DMS53 (cell line): ENCODE data around the gene GPR84.
A peak's percentile ranks its signal among the peaks of the same experiment; 100 is the strongest.

Experiments
- DNase-seq: peaks from one replicate; lab custom pipeline; 2025; lab: John Stamatoyannopoulos, UW

Gene GPR84

DNA sequence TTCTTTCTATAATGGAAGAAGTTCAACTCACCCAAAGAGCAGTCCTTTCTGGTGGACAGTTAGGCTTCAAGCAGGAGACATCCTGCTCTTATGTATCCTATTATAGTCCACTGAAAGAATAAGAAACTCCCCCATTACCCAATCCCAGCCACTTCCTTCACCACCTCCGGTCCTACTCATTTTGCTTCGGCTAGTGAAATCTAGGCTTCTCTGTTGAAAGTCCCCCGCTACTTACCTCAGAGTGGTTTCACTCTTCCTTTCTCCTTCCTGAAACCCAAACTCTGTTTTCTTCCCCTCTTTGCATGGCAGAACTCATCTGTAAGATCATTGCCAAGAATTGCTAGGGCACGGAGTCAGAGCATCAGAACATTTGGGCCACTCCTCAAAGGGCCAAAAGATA lies at the start of gene GPR84:
GPR84 (minus strand) TSS at position 74 of the 400 bp plus-strand sequence. CDS start 635 bp downstream, outside the sequence.
- DNase-seq: no peak

DNA sequence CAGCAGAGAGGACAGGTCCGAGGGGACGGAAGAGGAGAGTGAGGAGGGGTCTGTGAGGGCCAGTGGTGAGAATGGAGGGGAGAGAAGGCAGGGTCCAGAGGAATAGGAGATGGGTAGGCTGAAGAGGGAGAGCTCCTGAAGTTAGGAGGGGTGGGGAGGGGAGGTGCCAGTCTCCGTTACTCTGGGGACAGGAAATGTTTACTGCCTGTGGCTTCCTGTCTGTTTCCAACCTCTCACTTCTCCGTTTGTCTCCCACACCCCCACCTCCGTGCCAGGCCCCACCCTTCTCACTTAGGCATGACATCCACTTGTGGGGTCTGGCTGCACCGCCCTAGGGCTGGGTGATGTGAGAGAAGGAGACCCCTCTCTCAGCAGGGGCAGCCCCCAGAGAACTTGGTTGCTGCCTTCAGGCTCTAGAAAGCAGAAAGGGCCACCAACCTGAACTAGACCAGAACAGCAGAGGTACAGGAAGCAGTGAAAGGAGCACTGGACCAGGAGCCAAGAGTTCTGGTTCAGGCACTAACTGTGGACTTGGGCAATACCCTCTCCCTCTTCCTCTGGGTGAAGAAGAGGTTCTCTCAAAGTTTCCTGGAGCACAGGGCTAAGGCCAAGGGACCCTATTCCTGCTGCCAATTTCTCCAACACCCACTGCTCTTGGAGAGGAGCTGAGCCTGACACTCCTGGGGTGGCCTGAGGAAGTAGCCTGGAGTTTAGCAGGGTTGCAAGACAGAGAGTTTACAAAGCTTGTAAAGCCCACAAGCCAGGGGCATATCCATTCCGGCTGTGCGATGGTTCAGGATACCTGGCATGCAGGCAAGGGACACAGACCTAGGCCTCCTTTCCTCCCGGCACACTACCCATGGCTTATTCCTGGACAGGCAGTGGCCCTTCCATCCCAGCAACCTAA lies 49.3 kb upstream of the GPR84 start:
- DNase-seq: no peak

- DNase-seq: no peak
Measured at GRCh38 chr12:54412786-54413185, 48.5 kb upstream of the GPR84 start.

- DNase-seq: no peak
Measured at GRCh38 chr12:54412348-54412747, 48.1 kb upstream of the GPR84 start.

DNA sequence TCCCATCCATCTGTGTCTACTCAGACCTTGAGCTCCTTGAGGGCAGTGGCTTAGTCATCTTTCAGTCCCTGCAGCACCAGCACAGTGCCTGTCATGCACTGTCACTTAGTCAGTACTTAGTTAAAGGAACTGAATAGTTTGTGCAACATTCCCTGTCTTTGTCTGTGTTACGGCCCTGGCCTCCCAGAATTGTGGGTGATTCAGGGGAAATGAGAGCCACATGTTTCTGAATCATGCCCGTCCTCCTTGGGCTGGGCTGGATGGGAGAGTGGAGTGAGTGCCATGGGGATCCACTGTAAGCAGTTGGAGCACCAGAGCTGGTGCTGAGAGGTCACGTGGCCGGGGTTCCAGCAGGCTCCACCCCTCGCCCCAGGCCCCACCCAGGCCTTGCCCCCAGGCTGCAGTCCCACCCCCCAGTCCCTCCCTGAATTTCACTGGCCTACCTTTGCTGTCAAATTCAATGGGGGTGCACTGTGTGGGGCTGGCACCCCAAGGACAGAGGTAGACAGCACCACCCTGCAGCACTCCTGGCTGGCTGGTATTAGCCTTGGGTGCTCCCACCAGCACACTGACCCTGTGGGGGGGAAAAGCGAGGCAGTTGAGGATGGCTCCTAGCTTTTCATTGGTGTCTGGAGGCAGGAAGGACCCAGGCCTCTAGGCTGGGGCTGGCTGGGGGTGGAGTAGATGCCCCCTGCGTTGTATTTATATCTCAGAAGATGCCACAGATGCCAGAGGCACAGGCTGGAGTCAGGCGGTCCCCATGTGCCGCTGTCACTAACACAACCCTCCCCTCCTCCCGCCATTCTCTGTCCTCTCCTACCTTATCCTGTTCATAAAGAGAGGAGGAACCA lies 47.3 kb upstream of the GPR84 start:
- DNase-seq: no peak

GRCh38 chr12:54409267-54409666 lies 45.0 kb upstream of the GPR84 start:
- no peak for DNase-seq

GRCh38 chr12:54407183-54407905 lies 43.1 kb upstream of the GPR84 start:
- DNase-seq: no peak

DNA sequence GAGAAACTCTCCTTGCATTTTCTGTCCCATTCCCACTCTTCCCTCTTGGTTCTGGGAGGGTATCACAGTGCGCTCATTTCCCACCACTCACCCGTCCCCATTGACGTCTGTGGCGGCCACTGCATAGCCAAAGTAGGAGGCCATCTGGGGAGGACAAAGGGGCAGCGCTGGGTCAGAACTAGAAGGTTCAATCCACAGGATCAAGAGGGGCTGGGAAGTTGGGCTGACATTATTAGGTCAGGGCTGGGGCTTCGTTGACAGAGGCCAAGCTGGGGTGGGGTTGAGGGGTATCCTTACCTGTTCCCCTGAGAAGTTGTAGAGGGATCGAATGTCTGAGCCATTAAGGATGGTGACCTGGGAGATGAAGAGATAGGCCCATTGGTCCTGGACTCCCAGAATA lies 41.3 kb upstream of the GPR84 start:
- no peak for DNase-seq

DNA sequence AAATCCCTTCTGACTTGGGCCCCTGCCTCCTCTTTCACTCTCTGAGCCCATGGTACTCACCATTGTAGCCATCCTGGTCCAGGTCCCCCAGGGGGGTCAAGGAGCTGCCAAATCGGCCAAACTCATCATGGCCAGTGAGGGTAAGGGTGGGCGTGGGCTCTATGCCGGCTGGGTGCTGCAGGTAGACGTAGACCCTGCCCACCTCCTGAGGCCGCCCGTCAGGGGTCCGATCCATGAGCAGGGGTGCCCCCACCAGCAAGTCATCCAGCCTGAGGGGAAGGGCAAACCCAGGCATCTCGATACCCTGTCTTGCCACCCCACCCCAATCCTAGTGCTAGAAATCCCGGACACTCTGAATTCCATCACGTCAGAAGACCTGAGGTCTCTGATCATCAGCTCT lies 40.8 kb upstream of the GPR84 start:
- DNase-seq: no peak

GRCh38 chr12:54404061-54405004 lies 40.0 kb upstream of the GPR84 start:
- DNase-seq: peak; percentile 77

DNA sequence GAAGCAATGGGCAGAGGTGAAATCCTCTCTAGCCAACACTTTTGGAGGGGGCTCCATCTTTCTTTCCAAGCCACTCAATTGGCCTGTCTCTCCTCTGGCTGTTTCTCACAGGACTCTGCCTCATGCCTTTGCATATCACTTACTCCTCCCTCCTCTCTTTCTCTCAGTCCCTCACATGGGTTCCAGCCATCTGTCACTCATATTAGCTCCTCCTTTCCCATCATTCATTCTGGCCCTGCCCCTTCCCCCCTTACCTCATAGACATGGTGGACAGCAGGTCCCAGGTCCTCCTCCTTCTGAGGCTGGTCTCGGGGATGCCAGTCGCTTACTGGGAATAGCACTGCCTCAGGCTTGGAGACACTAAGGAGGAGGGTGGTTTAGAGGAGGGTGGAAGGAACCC lies 36.8 kb upstream of the GPR84 start:
- DNase-seq: no peak

GRCh38 chr12:54398995-54399793 lies 34.9 kb upstream of the GPR84 start:
- DNase-seq: peak; percentile 82

GRCh38 chr12:54398218-54398617 lies 33.9 kb upstream of the GPR84 start:
- DNase-seq: no peak

GRCh38 chr12:54397157-54397556 lies 32.9 kb upstream of the GPR84 start:
- no peak for DNase-seq

- no peak for DNase-seq
Measured at GRCh38 chr12:54395545-54395944, 31.3 kb upstream of the GPR84 start.

DNA sequence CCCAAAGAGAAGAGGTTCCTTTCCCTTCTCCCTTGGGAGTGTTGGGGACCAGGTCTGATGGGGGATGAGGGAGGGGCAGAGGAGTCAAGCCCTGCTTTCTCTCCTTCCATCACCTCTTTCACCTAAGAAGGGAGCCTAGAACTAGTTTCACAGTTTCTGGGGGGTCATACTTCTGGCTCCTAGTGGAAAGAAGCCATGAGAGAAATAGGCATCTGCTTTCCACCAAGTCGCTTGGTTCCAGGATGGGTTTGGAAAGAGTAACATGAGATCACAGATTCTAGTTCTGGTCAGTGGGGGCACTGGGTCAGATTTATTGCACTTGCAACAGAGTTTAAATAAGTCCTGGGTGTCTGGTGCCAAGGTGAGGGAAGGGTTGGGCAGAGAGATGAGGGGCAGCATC lies 30.7 kb upstream of the GPR84 start:
- no peak for DNase-seq

GRCh38 chr12:54394281-54394719 lies 30.0 kb upstream of the GPR84 start:
- DNase-seq: peak; percentile 85

- DNase-seq: no peak
Measured at GRCh38 chr12:54393743-54394142, 29.5 kb upstream of the GPR84 start.

DNA sequence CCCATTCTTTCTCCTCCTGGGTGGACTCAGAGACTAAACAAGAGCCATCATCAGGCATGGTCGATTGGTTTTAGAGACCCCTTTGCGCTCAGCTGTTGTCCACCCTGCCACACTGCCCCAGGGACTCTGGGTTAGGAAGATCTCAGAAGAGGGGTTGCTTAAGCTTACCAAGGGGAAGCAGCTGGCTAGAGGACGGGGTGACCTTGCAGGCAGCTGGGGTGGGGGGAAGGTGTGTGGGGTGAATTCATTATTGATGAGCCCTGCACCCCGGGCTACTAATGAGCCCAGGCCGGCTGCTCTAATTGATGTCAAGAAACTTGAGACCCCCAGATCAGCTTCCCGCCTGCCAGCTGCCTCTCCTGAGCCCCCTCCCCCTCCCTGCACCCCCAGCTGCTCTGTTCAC lies 28.9 kb upstream of the GPR84 start:
- no peak for DNase-seq

- DNase-seq: no peak
Measured at GRCh38 chr12:54392485-54393206, 28.4 kb upstream of the GPR84 start.
